GM18511 (cell line): Measurements from ENCODE around the gene SDR9C7.
"Not testable (repeated sequence)": the region's sequence is repeated elsewhere in the genome, so short reads cannot be mapped to it uniquely, and the experiment has no call there.

ENCODE experiments used
- ATAC-seq: cut with Tn5 transposase; IDR thresholded peaks from one replicate; pipeline ENCODE4 v1.9.1; 2021; ENCODE audit warnings: mild to moderate bottlenecking, moderate library complexity; ENCODE audit not compliant: unreplicated experiment

The SDR9C7 gene

DNA sequence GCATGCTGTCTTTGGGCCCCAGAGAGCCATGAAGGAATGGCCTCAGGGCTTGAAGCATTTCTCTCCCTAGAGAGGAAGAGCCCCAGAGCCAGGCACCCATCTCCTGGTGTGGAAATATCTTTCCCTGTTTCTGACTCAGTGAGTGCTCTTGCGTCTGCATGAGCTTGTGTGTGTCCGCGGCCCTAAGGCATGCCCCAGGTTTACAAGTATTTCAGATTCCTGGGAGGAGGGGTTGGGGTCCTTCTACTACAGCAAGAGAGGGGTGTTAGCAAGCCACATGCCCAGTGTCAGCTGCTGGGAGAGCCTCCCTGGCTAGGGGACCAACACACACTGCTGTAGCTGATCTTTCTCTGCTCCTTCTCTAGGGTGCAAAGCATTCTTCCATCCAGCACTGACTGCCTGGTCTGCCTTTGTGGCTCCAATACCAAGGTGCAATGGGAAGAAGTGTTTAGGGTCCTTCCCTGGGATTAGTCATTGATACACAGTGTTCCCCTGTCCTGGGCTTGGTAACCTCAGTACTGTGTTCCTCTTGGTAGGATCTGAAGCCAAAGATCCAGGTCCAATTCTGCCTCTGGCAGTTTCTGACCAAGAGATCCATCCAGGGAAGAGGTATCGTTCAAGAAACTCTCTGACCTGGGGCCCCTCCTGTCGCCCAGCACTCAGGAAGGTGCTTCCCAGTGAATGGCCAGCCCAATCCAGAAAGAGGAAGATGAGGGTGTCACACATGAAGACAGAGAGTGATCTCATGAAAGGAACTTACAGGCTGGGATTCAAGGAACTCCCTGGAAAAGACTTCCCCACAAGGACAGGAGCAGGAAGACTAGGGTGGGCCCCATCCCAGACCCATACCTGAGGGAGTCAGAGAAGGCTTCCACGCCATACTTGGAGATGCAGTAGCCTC is 20.1 kb upstream of the SDR9C7 start:
- no peak for ATAC-seq

DNA sequence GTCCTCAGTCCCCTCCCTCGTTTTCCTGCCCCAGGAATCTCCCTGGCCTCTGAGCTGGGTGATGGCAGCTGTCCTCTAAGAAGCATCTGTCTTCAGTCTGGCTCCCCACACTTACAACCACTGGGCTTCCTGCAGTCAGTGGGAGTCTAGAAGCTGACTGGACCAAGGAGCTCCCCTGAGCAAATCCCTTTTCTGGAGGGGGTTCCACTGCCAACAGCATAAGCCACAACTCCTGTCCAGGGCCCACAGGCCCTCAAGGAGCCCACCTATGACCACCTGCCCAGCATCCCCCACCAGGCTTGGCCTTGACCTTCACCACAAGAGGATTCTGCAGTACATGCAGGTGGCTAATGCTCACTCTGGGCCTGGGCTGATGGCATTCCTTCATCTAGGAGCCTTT is 19.1 kb upstream of the SDR9C7 start:
- ATAC-seq: no peak

DNA sequence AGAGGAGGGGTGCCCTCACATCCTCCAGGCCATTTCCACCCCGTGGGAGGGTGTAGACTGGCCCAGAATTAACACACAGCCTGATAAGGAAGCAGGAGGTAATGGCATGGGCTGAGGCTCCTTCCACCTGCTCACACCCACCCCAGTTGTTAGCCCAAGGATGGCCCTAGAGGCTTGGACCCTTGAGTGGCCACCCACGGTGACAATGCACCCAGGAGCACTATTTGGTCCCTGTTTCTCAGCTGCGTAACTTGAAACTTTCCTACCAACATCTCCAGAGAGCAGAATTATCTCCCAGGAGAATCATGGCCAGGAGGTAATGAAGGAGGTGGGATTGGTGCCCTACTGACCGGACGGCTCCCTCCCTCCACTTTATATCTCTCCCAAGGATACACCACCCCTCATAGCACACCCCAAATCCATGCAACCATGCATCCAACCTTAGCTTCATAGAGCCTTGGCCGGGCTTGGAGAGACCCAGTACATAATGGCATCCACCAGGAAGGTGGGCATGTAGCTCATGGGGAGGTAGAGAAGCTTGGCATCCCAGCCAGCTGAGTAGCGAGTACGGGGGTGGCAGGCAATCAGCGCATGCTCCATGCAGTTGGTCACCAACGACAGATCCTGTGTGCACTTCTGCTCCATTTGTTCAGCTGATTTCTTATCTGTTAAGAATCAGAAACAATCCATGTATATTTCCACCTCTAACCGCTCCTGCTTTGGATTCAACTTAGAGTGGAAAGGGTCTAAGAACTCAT is 17.6 kb upstream of the SDR9C7 start:
- ATAC-seq: no peak

DNA sequence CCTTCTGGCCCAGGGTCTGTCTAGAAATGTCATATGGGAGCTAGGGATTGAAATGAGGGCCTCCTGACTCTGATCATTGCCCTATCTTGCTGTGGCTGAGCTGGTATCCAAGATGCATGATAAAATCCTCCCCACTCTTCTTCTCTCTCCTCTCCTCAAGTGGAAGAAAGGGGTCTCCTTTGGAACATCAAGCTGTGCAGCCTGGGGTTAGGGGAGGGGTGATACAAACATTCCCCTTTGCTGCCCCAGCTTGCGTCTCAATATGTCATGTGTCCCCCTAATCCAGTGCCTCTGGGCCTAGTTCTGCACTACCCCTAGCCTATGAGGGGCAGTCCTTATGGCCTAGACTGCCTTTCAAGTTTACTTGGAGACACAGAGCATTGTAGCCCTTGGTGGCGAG is 14.7 kb upstream of the SDR9C7 start:
- no peak for ATAC-seq

DNA sequence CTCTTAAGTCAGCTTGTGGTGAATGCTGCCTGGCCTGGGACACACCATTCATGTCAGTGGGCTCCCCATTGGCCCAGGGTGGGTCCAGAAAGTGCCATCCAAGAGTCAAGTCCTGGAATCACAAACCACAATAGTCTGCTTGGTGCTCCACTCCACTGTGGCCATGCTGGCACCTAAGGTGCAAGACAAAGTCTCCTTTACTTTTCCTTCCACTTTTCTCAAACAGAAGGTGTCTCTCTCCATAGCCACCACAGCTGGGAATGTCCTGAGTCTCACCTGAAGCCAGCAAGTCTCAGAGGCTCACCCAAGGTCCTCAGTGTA is 14.2 kb upstream of the SDR9C7 start:
- no peak for ATAC-seq

DNA sequence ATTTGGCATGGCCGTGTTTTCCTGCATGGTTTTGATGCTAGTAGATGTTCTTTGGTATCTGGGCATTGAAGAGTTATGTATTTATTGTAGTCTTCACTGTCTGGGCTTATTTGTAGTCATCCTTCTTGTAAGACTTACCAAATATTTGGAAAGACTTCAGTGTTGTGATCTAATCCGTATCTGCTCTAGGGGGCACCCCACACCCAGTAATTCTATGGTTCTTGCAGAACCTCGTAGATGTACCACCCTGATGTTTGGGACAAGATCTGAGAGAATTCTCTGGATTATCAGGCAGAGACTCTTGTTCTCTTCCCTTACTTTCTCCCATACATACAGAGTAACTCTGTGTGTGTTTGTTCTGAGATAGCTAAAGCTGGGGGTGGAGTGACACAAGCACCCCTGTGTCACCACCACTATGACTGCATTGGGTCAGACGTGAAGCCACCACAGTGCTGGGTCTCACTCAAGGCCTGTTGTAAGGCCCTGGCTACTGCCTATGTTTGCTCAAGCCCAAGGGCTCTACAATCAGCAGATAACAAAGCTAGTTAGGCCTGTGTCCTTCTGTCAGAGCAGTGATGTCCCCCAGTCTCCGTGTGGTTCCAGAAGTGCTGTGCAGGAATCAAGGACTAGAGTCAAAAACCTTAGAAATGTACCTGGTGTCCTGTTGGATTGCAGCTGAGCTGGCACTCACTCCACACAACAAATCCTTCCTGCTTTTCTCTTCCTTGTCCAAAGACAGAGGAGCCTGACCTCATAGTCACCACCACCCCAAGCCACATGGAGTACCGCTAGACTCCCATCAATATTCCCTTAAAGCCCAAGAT is 13.6 kb upstream of the SDR9C7 start:
- ATAC-seq: no peak

DNA sequence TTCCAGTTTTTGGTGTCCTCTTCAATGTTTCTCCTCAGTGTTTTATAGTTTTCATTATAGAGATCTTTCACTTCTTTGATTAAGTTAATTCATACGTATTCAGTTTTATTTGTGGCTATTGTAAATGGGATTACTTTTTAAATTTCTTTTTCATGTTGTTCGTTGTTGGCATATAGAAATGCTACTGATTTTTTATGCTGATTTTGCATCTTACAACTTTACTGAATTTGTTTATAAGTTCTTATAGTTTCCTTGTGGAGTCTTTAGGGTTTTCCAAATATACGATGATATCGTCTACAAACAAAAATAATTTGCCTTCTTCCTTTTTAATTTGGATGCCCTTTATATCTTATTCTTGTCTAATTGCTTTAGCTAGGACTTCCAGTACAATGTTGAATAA is 9.7 kb upstream of the SDR9C7 start:
- no peak for ATAC-seq

DNA sequence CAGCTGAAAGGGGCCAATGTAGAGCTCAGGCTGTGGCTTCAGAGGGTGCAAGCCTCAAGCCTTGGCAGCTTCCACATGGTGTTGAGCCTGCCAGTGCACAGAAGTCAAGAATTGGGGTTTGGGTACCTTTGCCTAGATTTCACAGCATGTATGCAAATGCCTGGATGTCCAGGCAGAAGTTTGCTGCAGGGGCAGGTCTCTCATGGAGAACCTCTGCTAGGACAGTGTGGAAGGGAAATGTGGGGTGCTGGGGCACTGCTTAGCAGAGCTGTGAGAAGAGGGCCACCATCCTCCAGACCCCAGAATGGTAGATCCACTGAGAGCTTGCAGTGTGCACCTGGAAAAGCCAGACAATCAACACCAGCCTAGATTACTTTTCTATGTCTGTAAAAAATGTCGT is 9.2 kb upstream of the SDR9C7 start:
- not testable (repeated sequence) for ATAC-seq

DNA sequence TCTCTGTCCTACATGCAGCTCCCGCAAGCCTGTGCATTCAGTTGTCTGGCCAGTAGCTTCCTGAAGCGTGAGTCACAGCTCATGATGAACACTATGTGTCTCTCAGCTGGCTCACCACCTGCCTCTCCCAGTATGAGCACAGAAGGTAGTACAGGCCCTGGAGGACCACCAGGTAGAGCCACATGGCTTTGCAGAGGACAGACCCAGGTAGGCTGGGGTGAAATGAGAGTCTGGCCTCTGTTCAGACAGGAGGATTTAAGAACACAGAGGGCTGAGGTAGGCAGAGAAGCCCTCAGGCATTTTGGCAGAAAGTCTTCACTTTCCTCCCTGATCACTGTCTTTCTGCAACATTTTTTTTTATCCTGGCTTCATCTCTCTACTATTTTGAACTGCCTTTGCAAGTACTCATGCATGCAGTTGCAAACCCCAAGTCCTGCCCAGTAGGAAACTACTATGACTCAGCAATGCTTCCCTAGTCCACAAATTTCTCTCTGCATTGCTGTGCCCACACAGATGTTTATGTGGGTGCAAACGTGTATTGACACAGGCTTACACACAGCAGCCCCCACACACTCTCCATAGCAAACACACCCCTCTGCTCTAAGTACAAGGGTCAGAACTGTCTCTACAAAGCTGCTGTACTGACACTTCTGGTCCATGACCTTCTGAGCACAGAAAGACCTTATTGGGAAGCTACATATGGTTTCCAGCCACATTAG is 7.2 kb upstream of the SDR9C7 start:
- peak; percentile 91 for ATAC-seq

DNA sequence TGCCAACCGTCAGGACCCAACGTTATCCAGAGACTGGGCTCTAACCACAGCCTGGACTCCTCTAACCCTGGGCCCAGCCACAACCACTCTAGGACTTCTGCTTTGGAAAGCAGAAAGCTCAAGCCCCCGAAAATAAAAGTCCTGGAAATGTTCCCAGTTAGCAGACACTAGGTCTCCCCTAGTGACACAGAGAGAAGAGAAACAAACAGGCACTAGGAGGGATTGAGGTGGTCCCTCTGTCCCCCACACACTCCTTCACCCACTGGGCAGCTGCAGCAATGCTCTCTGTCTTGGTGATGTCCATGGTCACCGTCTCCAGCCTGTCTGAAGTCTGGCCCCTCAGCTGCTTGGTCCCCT is 6.7 kb upstream of the SDR9C7 start:
- not testable (repeated sequence) for ATAC-seq

DNA sequence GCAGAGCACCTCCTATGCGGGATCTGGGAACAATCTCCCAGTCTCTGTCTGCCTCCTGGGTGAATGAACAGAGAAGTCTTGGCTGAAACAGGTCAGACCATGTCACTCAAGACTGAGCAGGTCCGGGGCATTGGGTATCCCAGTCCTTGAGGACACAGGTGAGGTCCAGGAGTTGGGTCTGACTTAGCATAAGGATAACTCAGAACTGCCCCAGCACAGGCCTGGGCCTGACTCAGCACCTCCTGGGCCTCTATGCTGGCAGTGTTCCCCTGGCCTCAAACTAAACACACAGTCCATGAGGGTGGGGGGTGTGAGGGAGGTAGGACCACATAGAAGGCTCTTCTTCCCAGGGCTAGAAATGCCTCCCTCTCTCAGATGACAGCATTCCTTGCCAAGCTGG is 1.5 kb upstream of the SDR9C7 start:
- no peak for ATAC-seq

DNA sequence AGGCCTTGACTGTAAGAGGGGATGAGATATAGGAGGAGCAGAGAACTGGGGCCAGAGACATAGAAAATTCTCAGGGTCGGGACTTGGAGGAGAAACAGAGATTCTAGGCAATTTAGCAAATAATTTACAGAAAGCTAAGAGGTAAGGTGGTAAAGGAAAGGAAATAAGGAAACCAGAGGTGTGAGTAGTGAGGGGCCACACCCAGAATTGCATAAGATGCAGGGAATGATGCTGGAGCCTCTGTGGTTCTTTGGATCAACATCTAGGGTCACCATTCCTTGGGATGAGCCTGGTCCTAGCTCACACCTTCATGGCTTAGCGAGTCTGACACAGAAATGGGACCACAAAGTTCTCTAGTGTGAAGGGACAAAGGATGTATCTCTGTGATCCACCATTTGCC is 949 bp upstream of the SDR9C7 start:
- ATAC-seq: no peak

DNA sequence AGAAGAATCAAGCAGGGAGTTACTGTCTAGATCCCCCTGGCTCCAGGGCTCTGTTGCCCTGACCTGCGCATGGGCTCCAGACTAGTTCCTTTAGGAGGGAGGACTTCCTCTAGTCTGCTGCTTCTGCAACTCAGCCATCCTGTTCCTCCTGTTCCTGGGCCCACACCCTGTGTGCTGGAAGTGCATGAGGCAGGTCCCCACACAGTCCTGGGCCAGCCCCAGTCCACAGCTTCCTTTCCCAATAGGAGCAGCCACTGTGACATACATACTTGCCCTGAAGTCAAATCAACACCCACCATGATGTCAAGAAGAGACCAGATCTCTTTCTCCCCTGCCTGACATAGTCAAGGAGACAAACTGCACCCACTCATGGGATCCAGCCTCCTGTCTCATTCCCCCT is 1.3 kb downstream of the SDR9C7 start:
- no peak for ATAC-seq

DNA sequence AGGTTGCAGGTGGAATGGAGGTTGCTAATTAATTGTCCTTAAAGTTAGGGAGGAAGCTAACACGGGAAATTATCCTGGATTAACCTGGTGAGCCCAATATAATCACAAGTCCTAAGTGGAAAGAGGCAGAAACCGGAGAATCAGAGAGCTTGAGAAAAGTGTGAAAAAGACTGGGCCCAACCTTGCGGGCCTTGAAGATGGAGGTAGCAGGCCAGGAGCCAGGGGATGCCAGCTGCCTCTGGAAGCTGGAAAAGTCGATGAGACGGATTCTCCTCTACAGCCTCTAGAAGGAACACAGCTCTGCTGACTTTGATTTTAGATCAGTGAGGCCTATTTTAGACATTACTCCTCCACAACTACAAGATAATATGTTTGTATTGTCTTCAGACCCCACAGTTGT is 2.1 kb downstream of the SDR9C7 start:
- no peak for ATAC-seq

DNA sequence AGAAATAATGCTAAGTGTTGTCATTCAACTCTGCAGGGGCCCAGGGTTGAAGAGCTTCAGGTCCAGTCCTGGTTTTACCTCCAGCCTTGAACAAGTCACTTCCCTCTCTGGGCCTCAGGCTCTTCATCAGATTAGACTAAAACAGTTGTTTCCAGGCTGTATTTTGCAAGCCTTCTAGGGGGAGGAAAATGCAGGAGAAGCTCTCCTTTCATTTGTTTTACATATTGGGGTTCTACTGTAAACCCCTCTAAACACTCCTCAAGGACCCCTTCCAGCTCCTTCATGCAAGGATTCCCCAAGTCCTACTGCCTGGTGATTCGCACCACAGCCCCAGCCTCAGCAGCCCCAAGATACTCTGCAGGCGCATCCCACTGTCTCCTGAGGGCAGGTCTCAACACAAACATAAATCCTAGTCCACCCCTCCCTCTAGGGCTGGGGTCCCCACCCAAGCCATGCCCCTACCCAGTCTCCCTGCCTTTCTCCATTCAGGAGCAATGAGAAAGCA is 2.7 kb downstream of the SDR9C7 start:
- ATAC-seq: no peak

DNA sequence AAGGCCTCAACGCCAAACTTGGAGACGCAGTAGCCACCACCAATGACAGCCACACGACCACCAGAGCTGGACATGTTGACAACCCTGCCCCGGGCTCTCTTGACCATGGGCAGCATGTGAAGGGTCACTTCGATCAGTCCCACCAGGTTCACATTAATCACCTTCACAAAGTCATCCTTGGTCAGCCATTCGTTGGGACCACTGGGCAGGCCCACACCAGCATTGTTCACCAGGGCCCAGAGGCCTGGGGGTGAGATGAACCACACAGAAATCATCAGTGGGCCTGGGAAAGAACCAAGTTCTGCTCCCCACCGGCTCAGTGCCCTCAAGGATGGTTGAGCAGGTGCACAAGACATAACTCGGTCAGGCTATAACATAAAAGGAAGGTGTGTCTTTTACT is 4.0 kb downstream of the SDR9C7 start:
- ATAC-seq: no peak

DNA sequence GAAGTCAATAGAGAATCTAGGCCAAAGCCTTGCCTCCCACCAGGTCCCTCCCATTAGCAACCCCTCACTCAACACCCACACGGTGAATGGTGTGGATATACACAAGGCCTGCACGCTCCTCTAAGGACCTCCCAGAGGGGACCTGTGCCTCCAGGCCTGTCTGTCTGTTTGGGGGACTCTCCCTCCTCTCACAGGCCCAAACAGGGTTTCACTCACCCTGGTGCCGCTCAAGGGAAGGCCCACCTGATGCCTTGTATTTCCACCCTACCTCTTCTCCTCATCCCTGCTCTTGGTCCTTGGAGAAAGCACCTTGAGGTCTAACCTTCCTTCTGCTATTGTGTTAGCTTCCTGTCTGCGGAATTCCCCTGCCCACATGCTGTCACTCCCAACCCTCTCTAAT is 4.4 kb downstream of the SDR9C7 start:
- no peak for ATAC-seq

DNA sequence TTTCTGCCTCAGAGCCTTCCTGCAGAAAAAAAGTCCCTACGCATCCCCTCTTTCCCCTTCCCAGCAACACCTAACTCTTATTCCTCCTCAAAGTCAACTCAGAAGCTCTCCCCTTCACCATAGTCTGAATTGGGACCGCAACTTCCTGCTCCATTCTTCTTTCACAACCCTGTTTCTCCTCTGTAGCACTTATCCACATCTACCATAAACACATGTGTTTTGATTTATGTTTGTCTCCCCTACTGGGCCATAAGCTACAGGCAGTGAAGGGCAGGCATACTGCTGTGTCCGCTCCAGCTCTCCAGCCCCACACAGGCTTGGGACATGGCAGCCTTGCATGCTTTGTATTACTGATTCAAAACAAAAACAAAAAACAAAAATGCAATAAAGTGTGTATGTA is 5.9 kb downstream of the SDR9C7 start:
- no peak for ATAC-seq

DNA sequence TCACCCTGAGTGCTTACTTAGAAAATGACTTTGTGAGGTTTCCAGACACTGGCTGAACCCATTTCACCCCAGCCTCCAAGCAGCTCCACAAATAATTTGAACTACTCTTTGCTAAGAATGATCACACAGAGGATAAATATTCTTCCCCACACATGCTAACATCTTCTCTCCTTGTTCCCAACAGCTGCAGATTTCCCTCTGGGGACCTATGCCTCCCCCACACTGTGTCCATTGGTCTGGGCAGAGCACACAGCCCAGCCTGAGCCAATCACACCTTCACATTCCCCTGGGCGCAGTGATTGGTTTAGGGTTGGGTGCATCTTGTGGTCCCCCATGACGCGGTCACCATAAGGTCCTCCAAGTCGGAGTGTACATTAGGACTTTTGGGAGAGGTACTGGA is 6.9 kb downstream of the SDR9C7 start:
- no peak for ATAC-seq

DNA sequence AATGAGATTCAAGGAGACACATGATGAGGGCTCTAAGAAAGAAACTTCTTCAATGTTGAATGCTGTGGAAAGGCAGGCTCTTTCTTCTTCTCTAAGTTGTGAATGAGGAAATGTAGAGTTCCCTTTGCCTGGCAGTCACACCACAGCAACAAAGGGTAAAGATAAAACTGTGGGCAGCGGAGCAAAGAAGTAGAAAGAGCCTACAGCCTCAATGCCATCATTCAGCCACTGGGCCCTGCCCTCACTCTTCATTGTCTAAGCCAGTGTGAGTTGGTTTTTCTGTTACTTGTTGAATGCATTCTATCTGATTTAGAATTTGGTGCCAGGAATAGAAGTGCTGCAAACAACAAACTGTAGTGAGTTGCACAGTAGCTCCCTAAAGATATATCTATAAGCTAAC is 12.2 kb downstream of the SDR9C7 start:
- no peak for ATAC-seq

DNA sequence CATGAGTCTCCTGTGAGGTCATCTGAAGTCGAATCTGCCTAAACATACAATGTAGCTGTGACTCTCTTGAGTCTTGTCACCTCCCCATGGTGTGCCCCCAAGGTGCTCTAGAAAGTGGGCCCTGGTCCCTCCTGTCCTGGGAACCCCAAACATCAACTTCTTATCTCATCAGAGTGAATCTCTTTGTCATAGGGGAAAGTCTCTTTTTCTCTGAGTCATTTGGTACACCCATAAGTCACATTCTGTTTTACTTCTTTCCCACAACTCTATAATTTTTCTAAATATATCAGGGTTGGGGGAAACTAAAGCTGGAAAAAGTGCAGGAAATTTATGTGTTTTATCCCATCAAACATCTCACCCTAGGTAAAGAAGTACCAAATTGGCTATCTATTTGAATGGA is 12.9 kb downstream of the SDR9C7 start:
- no peak for ATAC-seq
